Right kidney (tissue), 1 donor: Measurements from ENCODE around the gene MYH3.

Experiments used
- DNase-seq: peaks from one replicate; pipeline ENCODE4 v3.0.0-alpha.2; 2016

Gene MYH3

GRCh38 chr17:10649602-10650001 lies 7.5 kb downstream of the MYH3 start:
- no peak for DNase-seq

DNA sequence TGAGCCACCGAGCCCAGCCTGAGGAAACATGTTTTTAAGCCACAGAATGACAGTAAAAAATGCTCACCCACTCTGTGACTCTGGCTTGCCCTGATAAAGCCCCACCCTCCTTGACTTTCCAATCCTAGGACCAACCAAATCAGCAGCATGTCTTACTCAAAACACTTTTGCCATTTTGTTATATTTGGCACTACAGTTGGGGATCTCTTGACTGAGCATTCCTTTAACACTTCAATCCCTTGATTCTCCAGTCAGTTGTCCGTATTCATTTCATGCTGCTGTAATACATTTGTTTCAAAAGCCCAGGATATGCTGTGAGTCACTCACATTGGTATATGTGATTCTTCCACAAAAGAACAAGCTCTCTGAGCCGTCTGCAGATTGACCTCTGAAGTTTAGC lies 8.2 kb downstream of the MYH3 start:
- DNase-seq, result no peak

GRCh38 chr17:10648381-10648780 lies 8.7 kb downstream of the MYH3 start:
- no peak for DNase-seq

DNA sequence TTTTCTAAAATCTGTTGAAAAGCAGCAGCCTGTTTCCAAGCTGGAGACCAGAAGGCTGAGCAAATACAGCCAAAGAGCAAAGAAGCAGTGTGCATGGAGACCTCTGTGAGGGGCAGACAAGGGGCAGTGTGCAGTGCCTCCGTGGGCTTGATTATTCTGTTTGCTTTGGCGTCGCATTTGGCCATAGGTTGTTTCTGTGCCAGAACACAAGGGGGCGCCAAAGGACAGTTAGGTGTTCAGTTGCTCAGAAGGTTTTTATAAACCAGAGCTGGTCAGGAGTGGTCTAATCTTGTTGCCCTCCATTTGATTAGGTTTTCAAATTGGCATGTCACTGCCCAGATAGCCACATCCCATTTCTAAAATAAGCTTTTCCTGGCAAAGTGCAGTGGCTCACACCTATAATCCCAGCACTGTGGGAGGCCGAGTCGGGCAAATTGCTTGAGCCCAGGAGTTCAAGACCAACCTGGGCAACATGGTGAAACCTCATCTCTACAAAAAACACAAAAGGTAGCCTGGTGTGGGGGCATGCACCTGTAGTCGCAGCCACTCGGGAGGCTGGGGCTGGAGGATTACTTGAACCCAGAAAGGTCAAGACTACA lies 10.6 kb downstream of the MYH3 start:
- DNase-seq, result peak; percentile 50

GRCh38 chr17:10640475-10640874 lies 16.6 kb downstream of the MYH3 start:
- no peak for DNase-seq

- no peak for DNase-seq
Observed at GRCh38 chr17:10638151-10638550, 19.0 kb downstream of the MYH3 start.

DNA sequence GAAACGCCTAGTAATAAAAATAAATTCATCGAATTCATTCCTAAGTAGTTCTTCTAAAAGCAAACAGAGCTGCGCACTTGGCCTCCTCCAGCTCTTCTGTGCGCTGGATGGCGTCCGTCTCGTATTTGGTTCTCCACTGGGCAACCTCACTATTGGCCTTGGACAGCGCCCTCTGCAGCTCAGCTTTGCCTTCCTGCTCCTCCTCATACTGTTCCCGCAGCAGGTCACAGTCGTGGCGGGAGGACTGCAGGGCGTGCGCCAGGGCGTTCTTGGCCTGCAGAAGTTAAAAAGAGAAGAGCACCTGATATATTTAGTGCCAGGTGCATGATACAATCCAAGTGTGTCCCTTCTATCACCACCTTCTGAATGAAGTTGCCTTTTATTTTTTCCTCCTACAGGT lies 21.8 kb downstream of the MYH3 start:
- DNase-seq, result no peak

DNA sequence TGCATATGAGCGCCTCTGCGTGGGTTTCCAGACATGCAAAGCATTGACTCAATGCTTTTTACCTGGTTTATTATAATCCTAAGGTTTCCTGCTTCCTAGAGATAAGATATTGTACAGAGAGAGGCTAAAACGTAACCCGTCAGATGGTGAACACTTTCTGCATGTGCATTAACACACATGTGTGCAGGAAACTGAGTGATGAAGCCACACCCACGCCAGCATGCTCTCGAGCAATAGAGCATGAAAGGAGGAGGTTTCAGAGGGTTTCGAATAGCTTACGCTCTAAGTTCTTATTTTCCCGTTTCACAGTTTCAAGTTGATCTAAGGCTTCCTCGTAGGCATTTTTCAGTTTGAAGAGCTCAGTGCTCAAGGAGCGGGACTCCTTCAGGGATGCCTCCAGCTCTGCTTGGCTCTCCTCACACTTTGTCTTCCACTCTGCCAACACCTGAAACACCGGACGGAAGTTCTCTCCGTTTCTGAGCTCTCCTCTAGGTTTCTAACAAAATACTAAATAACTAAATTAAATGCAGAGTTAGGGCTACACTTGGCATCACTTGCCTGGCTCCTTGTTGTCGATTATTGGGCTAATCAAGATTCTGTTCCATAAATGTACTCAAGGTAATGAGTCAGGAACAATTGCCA lies 23.2 kb downstream of the MYH3 start:
- no peak for DNase-seq

- no peak for DNase-seq
Observed at GRCh38 chr17:10631701-10632100, 25.4 kb downstream of the MYH3 start.

DNA sequence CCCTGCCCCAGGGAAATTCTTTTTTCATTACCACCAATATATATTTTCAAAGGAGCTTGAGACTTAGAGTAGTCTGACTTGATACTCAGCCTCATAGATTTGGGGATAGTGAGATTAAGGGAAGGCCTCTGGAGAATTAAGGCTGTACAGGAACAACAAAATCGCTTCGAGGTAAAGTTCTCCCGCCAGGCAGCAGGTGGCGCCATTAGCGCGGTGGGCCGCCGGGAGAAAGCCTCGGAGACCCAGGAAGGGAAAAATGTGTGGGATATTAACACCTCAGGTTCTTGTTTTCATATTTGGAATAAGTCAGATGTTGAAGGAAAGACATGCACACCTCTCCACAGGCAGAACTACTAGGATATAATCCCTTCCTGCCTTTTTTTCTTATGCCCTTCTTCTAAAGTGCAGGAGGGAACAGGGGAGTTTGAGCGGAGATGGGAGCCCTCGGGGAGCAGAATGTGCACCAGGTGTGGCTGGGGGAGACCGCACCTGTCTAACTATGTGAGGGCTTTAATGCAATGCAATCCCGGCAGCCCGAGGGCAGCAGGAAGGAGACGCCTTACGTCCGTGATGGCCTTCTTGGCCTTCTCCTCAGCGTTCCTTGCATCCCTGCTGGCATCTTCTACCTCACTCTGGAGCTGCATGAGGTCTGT lies 25.9 kb downstream of the MYH3 start:
- DNase-seq, result no peak

DNA sequence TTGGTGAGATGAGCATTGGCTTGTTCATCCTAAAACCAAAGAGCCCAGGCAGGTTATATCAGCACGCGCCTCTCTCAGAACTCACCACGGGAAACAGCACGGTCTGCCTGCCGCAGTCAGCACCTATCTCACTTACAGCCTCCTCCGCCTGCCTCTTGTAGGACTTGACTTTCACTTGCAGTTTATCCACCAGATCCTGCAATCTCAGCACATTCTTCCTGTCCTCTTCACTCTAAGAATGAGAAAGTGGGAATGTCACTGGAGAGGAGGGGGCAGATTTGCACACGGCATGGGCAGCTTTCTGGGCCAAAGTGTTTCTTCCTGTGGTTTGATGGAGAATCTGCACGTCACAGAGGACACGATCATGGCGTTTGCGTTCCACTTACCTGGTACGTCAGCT lies 27.4 kb downstream of the MYH3 start:
- no peak for DNase-seq

- no peak for DNase-seq
Observed at GRCh38 chr17:10628756-10629155, 28.4 kb downstream of the MYH3 start.

GRCh38 chr17:10626390-10626789 lies 30.7 kb downstream of the MYH3 start:
- DNase-seq, result no peak

GRCh38 chr17:10624969-10625368 lies 32.1 kb downstream of the MYH3 start:
- DNase-seq, result no peak

DNA sequence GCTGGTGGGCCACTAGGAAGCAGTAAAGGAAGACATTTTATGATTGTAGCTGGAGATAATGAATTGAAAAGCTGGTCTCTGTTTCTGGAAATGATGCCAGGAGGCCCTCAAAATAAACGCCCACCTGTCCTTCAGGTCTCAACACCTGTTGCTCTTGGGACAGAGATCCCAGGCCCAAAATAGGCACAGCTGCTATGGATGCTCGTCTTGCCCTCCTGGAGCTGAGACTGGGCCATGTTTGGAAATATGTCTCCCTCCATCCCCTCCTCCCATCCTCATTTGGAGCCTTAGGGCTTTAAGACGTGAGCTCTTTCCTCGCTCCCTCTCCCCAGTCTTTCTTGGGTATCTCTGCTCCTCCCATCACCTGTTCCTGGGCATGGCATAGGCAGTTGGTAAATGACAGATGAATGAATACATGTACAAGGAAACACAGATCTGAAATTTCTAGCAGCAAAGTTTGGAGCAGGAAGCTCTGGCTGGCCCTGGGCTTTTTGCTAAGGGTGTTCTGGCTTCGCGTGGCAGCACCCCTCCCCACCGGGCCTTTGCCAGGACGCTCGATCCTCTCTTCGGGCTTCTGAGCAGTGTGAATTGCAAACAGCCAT lies 33.3 kb downstream of the MYH3 start:
- no peak for DNase-seq

- no peak for DNase-seq
Observed at GRCh38 chr17:10622617-10623485, 34.3 kb downstream of the MYH3 start.

DNA sequence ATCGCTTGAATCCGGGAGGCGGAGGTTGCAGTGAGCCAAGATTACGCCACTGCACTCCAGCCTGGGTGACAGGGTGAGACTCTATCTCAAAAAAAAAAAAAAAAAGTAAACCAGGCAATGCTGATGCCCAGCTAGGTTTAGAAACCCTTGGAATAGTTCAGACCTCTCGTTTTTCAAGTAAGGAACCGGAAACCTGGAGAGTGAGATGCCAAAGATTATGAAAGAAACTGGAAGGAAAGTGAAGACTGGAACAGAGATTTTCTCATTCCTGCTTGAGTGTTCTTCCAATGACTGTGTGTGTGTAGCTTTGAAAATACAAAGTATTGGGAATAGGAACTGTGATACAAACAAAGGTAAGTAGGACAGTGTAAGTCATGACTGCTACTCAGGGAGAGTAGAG lies 35.7 kb downstream of the MYH3 start:
- DNase-seq, result no peak

DNA sequence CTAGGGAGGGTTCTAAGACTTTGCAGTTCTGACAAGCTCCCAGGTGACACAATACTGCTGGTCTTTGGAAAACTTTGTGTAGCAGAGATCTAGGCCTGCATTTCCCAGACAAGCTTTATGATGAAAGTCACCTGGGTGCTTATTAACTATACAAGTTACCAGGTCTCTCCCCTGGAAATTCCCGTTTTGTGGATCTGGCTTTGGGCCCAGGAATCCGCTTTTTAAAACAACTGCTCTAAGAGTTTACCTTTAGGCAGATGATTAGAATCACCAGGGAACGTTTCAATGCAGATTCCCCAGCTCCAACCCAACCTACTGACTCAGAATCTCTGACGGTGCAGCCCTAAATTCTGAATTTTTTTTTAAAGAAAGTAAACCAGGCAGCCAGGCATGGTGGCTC lies 36.3 kb downstream of the MYH3 start:
- no peak for DNase-seq

- DNase-seq, result peak; percentile 52
Observed at GRCh38 chr17:10618202-10618635, 38.9 kb downstream of the MYH3 start.

DNA sequence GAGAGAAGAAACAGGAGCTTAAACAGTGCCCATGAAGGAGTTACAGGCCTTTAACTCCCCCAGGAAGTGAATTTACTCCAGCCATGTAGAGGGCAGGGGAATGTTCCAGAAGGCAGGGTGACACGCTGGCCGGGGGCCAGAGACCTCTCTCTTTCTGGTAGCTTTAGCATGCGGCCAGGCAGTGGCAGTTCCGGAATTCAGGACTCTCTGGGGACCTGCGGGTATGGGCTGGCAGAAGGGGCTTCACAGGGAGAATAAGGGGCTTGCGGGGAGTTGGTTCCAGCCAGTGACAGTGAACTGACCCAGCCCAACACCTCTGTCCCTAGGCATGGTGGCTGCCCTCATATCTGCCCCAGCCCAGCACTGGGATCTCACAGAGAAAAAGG lies 40.0 kb downstream of the MYH3 start:
- DNase-seq, result no peak

DNA sequence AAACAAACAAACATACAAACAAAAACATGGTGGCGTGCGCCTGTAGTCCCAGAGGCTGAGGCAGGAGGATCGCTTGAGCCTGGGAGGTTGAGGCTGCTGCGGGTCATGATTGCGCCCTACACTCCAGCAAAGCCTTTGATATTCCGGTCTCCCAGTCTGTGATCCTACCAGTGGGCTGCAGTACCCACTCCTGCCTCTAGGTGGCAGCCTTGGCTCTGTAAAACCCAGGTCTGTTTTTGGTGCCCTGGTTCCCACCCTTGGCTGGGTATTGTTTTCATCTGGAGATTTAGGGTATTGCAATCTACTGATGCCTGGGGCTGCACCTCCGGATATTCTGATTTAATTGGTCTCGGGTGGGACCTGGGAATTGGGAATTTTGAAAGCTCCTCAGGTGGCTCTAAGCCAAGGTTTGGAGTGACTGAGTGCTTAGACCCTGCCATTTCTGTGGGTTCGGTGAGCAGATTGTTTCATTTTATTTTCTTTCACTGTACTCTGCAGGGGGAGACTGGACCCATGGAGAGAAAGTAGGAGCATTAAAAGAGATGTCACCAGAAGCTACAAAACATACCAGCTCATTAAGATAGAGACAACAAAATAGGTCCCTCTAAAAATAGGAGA lies 40.5 kb downstream of the MYH3 start:
- no peak for DNase-seq

- DNase-seq, result peak; percentile 61
Observed at GRCh38 chr17:10614536-10615155, 42.5 kb downstream of the MYH3 start.
